Fibroblast of skin of left biceps (primary cell): ENCODE results near the gene ACTL8.

Experiments
- DNase-seq, 2 experiments: peaks; one replicate each; pipeline ENCODE4 v3.0.0-alpha.2; 2013; ENCODE audit warnings: low read depth in 2 of 2

Gene ACTL8, protein sequence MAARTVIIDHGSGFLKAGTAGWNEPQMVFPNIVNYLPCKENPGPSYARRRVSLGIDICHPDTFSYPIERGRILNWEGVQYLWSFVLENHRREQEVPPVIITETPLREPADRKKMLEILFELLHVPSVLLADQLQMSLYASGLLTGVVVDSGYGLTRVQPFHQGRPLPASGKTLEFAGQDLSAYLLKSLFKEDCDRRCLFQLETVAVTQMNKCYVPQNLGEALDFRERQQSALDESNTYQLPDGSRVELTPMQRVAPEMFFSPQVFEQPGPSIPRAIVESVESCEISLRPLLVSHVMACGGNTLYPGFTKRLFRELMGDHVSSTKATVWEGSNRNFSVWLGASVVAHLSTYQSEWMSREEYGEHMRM

DNA sequence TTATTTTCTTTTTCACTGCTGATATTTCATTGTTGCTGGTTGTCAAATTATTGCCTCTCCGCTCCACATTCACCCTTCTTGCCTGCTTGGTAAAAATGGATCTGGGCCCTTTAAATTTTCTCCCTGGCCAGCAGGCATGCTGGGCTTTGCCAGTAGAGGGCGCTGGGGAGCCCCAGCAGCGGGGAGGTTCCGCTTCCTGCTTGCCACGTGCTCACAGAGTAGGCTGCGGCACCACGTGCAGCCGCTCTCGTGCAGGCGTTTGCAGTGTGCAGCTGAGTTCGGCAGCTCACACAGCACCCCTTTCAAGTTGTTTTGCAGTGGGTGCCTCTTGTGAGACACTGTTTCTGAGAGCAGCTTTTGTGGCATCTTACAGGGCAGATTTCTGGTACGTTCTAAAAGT is at the start of gene ACTL8:
TSS of gene ACTL8 (plus strand) at position 214 of the 400 bp plus-strand sequence. CDS start 67,676 bp downstream, outside the sequence.
- no peak for DNase-seq

DNA sequence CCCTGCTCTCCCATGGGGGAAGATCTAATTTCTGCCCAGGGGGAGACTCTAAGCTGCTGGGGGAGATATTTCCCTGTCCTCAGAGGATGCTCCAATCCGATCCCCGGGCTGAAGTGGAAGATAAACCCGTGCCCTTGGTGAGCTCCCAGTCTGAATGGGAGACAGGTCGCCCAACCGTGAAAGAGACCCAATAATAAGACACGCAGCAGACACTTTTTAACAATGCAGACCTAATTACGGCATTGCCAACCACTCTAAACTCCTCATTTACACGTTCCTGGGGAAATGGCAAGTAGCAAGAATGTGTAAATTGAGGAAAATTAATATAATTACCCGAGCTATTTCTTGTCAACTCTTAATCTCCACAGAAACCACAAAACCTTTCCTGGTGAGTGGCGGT is 48.7 kb upstream of the ACTL8 start:
- no peak for DNase-seq

DNA sequence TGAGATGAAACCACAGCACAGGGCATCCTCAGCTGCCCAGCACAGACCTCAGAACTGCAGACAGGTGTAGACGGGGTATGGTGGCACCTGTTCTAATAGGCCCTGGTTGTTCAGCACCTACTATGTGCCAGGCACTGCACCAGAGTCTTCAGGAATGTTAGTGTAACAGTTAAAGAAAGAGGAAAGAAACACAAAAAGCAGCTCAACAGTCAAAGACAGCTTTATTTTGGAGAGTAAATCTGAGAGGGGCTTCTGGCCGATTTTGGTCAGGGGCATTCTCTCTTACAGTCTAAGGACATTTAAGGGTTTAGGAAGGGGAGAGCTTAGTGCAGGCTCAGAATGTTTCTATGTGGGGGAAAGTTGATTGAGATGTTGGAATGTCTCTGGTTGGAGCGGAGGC is 45.2 kb upstream of the ACTL8 start:
- no peak for DNase-seq

DNA sequence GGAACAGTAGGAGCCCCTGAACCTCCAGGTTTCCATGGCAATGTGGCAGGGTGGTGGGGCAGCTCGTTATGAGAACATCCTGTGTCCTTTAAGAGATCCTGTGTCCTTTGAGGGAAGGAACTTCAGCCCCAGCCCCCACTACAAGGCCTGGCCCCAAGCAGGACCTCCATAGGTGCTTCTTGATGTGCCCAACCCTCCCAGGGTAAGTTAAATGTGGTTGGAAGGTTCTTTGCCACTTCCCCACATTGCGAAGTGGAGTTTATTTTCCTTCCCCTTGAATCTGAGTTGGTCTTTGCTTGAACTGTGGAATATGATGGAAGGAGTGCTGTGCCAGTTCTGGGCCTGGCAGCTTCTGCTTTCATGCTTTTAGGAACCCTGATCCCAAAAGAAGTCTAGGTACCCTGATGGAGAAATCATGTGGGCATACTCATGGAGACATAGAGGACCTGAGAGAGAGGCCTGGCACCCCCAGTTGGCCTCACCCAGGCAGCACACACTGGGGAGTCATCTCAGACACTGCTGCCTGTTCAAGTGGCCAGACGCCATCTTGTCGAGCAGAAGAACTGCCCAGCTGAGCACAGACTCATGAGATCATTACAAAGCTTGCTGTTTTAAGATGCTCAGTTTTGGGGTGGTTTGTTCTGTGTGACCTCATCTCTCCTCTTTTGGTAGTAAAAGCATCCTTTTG is 44.1 kb upstream of the ACTL8 start:
- DNase-seq, result no peak

DNA sequence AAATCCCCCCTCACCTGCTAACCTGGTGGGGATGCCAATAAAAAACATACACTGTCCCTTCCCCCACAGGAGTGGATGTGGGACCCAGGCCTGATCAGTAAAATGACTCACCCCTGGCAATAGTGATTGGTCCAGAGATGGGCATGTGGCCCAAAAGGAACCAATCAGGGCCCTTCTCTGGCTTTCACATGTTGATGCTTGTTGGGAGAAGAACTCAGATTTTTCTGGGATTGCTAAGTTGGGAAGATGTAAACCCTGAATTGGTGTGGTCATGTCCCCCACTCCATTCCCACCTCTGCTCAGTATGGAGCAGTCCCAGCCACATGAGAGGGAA is 43.6 kb upstream of the ACTL8 start:
- DNase-seq, result no peak

DNA sequence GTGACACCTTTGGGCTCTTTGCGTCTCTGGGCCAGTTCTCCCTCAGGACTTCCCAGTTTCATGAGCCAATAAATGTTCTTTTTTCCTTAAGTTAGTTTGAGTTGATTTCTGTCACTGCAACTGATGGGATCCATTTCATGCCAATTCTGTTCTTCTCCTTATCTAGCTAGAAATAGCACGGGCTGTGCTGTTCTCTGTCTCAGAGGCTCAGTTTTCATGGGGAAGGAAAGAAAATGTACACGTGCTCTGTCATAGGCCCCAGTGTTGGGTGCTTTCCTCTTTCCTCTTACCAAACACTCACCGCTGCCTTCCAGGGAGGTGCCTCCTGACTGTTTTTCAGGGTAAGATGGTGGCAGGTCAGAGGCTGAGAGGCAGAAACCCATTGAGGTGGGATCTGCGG is 43.2 kb upstream of the ACTL8 start:
- no peak for DNase-seq

DNA sequence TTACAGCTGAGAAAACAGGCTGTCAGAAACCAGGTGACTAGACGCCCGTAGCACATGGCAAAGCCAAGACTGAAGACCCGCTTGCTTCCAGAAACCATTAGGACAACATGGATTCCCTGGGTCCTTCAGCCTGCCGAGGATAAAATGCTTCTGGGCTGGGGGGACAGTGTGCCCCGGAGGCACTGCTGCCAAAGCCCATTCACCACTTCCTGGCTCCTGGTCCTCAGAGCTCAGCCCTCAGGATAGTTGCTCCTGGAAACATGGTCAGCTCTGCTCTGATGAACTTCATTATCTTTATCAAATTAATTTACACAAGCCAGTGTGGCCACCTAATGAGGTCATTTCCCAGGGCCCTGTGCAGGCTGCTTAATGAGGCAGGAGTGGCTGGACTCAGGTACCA is 41.1 kb upstream of the ACTL8 start:
- no peak for DNase-seq

DNA sequence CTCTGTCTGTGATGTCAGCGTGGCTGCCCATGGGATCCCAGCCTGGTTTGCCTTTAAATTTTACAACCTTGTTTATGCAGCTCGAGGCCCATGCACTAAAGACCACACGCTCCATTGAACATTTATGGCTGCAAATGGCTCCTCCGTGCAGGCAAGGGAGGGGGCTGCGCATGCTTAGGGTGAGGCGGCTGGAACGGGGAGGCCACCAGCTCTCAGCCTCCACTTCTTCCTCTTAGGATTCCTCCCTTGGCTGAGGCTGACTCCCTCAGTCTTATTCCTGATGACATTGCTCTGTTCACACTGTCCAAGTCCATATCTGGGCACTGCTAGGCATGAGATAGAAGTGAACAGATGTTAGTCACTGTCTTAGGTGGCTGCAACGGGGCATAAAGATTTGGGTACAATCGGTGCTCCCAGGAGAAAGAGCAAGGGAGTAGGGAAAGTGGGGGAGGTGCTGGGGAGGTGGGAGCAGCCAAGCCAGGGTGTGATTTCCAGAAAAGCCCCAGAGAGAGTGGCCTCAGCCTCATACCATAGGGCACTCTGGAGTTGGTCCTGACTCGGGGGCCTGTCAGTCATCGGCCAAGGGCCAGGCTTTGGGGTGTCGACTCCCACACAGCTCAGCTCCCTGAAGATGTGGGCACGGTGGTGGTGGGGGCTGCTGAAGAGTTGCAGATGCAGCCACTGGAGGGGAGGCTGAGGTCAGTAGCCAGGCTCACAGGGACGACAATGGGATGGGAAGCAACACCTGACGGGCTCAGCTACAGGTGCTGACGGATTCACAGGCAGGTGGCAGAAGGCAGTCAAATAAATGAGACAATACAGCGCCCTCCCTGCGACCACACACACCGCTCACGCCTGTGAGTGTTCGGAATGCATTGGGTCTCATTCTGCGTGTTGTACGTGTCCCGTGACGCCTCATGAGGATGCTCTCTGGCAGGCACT is 37.3 kb upstream of the ACTL8 start:
- DNase-seq, result no peak

DNA sequence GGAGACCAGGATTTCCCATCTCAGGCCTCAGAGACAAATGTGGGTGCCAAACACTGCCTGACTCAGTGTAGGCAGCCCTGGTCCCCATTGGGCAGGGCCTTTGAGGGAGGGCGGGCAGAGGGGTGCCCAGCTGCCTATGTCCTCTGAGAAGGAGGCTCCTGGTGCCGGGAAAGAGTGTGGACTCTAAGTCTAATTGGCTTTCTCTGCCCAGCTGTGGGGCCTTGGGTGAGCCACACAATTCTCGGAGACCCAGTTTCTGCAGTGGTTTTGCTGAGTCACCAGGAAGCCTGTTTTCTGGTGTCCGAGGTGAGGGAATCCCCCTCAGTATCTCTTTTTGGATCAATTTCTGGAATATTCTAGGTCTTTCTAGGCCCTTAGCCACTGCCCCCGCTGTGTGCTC is 35.3 kb upstream of the ACTL8 start:
- no peak for DNase-seq

DNA sequence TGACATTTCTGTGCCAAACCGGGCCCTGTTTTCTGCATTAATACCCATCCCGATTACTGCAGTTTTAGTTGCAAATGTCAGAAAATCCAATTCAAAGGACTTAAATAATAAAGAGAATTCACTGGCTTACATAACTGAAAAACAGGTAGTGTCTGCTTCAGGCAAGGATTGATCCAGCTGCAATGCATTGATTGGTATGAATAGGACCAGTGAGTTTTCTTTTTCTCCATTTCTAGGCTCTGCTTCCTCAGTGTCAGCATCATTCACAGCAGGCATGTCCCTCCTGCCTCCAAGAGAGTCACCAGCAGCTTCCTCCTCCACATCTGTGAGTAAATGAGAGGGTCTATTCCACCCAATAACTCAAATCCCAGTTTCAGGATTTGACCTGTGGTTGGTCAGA is 33.7 kb upstream of the ACTL8 start:
- no peak for DNase-seq

DNA sequence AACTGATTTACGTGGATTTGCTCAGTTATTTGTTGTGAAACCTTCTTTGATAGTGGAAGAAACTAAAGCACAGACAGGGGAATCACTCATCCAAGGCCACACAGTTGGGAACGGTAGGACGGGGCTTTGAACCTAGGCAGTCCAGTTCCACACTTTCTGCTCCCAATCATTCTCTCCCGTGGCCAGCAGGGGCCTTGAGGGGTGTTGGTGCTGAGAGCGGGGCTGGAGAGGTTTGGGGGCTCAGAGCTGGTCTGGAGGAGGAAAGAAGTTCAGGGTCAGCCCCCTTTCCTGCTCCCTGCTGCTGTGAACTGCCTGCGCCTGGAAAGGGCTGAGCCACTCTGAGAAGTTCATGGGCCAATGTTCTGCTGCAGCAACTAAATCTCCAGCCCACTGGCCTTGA is 31.4 kb upstream of the ACTL8 start:
- no peak for DNase-seq

DNA sequence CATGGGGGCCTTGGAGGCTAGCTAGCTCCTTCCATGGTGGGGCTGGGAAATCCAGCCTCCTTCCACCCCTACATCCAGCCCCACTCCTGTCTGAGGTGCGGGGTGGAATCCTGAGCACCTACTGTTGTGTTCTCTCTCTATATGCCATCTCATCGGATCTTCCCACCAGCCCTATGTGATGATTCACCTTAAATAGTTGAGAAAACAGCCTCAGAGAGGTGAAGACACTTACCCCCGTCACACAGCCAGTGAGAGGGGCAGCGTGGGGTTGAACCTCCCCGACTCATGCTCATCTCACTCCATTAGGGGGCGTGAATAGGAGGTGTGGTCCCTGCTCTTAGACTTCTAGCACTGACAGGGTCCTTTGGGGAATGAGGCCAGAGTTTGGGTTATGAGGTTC is 31.0 kb upstream of the ACTL8 start:
- DNase-seq, result no peak

DNA sequence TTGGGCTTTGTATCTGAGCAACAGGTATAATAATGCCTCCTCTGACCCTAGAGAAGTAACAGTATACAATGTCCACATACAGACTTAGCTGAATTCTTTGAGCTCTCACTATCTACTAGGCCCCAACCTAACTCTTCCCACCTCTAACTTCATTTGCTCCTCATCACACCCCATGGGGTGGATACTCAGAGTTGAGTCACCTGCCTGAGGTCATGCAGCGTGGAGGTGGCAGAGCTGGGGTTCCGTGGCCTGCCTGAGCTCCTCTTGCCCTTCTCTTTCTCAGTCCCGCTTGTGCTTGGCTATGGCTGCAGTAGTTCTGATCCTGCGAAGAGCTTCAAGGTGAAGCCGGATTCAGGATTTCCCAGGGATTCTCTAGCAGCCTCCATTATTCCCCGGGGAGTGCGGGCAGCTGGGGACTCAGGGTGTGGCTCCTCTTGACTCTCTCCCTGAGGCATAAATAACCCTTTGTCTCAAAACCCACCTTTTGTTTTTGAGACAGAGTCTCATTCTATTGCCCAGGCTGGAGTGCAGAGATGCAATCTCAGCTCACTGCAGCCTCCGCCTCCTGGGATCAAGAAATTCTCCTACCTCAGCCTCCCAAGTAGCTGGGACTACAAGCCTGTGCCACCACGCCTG is 29.9 kb upstream of the ACTL8 start:
- DNase-seq, result no peak

DNA sequence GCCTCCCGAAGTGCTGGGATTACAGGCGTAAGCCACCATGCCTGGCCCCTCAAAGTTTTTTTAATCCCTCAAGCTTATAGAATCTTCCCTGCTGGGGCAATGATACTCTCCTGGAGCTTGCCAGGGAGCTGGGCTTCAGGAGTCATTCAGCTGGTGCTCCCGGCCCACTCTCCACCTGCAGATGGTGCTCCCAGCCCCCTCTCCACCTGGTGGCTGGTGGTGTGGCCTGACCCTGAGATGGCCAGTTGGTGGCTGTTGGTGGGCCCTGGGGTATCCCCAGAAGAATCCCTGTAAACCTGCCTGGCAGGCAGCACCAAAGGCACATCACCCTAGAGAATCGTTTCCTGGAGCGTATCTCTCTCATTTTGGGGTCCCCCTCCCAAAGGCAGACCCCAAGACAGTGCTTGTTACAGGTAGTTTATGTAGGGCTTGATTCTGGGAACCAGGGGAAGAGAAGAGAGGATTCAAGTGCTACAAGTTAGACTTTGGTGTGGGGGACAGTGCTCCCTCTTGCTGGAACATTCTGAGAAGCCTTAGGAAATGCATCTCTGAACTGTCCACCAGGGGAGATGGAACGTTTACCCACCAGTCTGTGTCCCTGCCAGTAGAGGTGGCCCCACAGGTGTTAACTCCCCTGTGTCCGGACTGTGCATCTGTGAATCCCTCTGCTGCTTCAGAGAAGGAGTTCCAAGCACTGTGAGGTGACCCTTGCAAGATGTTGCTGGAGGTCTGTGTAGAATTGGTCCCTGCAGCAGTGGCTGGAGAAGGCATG is 29.1 kb upstream of the ACTL8 start:
- no peak for DNase-seq

DNA sequence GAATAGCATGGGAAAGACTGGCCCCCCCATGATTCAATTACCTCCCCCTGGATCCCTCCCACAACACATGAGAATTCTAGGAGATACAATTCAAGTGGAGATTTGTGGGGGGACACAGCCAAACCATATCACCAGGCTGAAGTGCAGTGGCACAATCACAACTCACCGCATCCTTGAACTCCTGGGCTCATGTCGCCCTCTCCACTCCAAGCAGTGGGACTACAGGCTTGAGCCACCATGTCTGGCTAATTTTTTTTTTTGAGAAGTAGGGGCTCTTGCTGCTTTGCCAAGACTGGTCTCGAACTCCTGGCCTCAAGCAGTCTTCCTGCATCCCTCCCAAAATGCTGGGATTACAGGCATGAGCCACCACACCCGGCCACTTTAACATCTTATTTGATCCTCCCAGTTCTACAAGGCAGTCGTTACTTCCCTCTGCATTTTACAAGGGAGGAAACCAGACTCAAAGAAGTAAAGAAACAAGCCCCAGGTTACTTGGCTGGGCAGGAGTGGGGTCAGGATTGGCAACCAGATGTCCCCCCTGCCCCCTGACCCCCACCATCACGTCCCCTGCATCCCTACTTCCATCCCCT is 26.9 kb upstream of the ACTL8 start:
- no peak for DNase-seq

DNA sequence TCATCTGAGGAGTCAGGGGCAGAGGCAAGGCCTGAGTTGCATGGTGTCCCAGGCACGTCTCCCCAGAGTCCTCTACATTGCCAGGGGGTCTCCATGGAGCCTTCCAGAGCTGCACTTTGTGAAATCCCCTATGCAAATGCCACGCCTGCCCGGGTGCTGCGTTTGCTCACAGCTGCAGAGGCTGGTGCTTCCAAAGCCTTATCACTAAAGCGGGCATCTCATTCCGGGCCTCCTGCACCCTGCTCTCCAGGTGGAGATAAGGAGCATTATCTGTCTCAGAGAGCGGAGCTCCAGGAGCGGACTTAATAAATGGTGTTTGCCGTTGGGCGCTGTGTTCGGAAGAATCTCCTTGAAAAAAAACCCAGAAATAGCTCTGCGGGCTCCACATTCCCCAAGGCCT is 25.9 kb upstream of the ACTL8 start:
- DNase-seq, result no peak

DNA sequence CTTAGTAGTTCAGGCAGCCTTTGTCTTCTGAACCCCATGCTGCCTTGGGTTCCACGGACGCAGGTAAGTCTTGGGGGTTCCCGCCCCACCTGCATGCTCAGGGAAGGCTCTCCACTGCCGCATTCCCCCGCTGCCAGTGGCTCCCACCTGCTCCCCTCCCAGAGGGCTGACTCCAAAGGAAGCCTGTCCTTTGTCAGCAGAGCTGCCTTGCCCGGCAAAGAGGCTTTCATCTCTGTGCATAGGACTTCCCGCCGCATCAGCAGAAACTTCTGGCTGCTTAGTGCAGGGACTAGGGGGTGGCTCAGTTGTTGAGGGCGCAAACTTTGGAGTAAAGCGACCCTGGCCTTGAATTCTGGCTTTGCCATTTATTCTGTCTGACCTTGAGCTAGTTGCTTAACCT is 25.2 kb upstream of the ACTL8 start:
- no peak for DNase-seq

DNA sequence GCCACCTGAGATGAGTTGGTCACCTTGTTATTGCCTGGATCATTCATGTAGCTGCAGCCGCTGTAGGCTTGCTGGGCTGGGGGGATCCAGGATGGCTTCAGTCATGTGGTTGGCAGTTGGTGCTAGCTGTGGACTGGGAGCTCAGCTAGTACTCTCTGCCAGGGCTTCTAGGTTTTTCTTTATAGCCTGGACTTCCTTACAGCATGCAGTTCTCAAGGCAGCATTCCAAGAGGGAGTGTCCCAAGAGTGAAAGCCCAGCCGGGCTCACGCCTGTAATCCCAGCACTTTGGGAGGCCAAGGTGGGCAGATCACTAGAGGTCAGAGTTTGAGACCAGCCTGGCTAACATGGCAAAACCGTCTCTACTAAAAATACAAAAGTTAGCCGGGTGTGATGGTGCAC is 23.7 kb upstream of the ACTL8 start:
- no peak for DNase-seq

DNA sequence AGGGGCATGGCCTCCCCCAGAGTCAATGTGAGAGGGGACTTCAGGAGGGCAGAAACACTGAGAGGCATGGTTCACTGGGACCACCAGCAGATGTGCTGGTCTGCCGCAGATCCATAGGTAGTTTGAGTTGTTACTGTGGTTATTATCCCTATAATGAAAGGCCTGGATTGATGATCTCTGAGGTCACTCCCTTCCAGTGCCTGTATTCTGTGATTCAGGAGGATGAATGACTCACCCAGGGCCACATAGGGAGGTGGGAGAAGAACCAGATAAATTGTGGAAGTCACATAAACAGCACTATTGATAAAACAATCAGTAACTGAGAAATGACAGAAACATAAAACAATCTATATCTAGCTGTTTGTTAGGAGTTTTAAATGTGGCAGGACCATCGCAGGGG is 22.7 kb upstream of the ACTL8 start:
- peak; percentile 5 to 9 for DNase-seq

DNA sequence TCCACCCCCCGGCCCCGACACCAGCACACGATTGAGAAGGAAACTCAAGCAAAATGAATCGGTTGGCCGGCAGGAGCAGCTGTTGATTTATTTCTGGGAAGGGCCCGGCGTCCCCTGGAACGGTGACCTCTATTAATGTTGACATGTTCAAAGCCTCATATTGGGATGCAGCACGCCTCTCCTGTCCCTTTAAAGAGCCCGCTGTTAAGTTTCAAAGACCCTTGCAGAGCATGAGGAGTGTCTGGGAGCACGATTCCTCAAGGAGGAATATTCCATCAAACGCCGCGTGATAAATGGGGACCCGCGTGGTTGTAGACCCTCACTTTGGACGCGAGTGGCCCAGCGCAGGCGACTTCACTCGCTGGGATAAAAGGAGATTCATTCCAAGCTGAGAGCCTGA is 21.5 kb upstream of the ACTL8 start:
- no peak for DNase-seq

DNA sequence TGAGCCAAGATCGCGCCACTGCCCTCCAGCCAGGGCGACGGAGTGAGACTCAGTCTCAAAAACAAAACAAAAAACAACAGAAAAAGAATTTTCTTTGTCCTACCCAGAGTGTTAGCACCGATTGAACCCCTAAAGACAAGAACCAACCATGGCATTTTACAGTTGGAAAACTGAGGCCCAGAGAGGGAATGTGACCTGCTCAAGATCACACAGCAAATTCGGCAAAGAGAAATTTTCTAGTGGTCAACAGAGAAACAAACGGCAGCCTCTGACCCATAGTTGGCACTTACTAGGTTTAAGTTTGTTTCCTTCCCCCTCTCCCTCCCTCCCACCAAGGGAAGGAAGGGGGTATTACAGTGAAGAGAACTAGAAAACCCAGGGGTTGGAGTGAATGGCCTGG is 20.5 kb upstream of the ACTL8 start:
- no peak for DNase-seq
